ENCODE results near the gene ACAN.

Gene ACAN

DNA sequence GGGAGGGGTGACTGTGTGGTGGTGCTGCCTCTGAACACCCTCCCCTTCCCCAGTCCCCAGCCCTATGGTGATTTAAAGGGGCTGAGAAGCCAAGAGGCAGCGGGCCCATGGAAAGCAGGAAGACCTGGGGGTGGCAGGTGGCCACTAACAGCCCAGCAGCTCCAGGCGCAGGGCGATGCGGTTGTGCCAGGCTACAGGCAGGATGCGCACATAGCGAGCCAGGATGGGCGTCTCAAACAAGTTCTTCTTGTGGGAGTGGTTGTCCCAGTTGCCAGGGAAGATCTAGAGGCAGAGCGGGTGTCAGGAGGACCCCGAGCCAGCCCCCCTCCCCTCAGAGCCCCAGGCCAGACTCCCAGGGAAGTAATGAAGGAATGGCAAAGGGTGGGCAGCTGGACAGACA, 96.0 kb downstream of the ACAN start:
- TF ChIP-seq CTCF (IDR thresholded peaks at IDR 0.05; ENCODE audit: low read depth, low read length), result no peak
- H3K27me3 ChIP-seq (ENCODE audit: insufficient read depth, low read depth, severe bottlenecking), result peaks cover 16% of the 10 kb centered on the region
- no peak for DNase-seq
- no peaks in the 10 kb centered on the region for H3K9me3 ChIP-seq (ENCODE audit: severe bottlenecking)
- H3K4me3 ChIP-seq (ENCODE audit: low read depth, low read length), result no peak overlapping the region
- H3K36me3 ChIP-seq, result peaks cover 10% of the 10 kb centered on the region
- no peak overlapping the region for H3K27ac ChIP-seq

DNA sequence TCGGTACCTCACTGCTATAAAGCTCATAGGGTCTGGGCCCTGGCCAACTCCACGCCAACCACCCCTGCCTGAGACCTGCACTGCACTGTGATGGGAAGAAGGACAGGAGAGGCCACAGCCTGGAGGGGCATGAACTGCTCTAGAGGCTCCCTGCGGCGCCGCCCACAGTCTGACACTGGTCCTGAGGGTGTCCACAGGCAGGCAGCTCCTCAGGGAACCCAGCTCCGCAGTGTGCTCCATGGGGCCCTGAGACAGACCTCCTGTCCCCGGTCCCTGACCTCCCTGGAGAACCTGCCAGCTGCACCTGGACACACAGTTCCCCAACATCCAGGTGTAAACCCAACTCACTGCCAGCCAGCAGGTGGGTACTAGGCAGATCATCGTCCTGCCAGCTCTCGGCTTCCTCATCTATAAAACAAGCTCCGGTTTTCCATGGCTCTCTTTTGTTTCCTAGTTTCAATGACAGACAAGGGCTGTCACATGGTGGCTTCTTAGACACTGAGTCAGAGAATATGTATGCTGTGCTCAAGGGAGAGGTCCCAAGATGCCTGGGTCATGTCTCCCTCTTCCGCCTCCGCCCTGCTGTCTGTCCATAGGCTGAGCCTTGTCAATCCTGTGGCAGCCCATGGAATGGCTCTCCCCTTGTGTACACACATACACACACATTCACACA, 97.2 kb downstream of the ACAN start:
- no peak overlapping the region for H3K4me3 ChIP-seq (ENCODE audit: low read depth, low read length)
- no peak for TF ChIP-seq CTCF (IDR thresholded peaks at IDR 0.05; ENCODE audit: low read depth, low read length)
- H3K27ac ChIP-seq, result no peak overlapping the region
- no peaks in the 10 kb centered on the region for H3K9me3 ChIP-seq (ENCODE audit: severe bottlenecking)
- peaks cover 21% of the 10 kb centered on the region for H3K36me3 ChIP-seq
- H3K27me3 ChIP-seq (ENCODE audit: insufficient read depth, low read depth, severe bottlenecking), result peaks cover 5% of the 10 kb centered on the region
- no peak for DNase-seq

GRCh38 chr15:88900982-88901418, 97.8 kb downstream of the ACAN start:
- DNase-seq, result no peak
- no peak overlapping the region for H3K27ac ChIP-seq
- peaks cover 26% of the 10 kb centered on the region for H3K36me3 ChIP-seq
- H3K4me3 ChIP-seq (ENCODE audit: low read depth, low read length), result no peak overlapping the region
- TF ChIP-seq CTCF (IDR thresholded peaks at IDR 0.05; ENCODE audit: low read depth, low read length), result no peak
- no peaks in the 10 kb centered on the region for H3K27me3 ChIP-seq (ENCODE audit: insufficient read depth, low read depth, severe bottlenecking)
- H3K9me3 ChIP-seq (ENCODE audit: severe bottlenecking), result no peaks in the 10 kb centered on the region

- Histone ChIP-seq H3K9me3 (ENCODE audit: severe bottlenecking) (no peaks in the 10 kb centered on the region), H3K36me3 (peaks cover 33% of the 10 kb centered on the region), H3K4me3 (ENCODE audit: low read depth, low read length) (no peak overlapping the region), H3K27ac (no peak overlapping the region), H3K27me3 (ENCODE audit: insufficient read depth, low read depth, severe bottlenecking) (no peaks in the 10 kb centered on the region)
- DNase-seq, result no peak
- TF ChIP-seq CTCF (IDR thresholded peaks at IDR 0.05; ENCODE audit: low read depth, low read length), result no peak
Measured at GRCh38 chr15:88901508-88902220, 98.4 kb downstream of the ACAN start.

- TF ChIP-seq CTCF (IDR thresholded peaks at IDR 0.05; ENCODE audit: low read depth, low read length), result no peak
- DNase-seq, result no peak
- H3K27ac ChIP-seq, result no peak overlapping the region
- no peak overlapping the region for H3K4me3 ChIP-seq (ENCODE audit: low read depth, low read length)
- no peaks in the 10 kb centered on the region for H3K9me3 ChIP-seq (ENCODE audit: severe bottlenecking)
- H3K36me3 ChIP-seq, result peaks cover 35% of the 10 kb centered on the region
- H3K27me3 ChIP-seq (ENCODE audit: insufficient read depth, low read depth, severe bottlenecking), result no peaks in the 10 kb centered on the region
Measured at GRCh38 chr15:88902221-88902835, 99.1 kb downstream of the ACAN start.
